ENCODE results near the gene LPO.

GRCh38 chr17:58270476-58271215 lies 32.3 kb downstream of the LPO start:
- TF ChIP-seq CTCF (IDR thresholded peaks at IDR 0.05; ENCODE audit: borderline replicate concordance, extremely low read depth, low read length, poor library complexity, severe bottlenecking) (peak; percentile 29), EZH2 (IDR thresholded peaks at IDR 0.05; ENCODE audit: borderline replicate concordance, low read depth, low read length, severe bottlenecking) (no peak)
